BJ (cell line): ENCODE data around the gene SPRED2. TPM values are rescaled to one million over a fixed set of nuclear protein-coding genes. Genes with fewer than 3 reads are reported as not detected.

ENCODE experiments used
- CTCF ChIA-PET: fragments of 350-600 bp; formaldehyde crosslinking; extraction: SDS; loops from one replicate; lab custom pipeline; 2021; ENCODE audit warnings: antibody characterized with exemption, inconsistent platforms; lab: Yijun Ruan, JAX
- POLR2A ChIA-PET: fragments of 300-600 bp; sonication (Branson Sonifier 250); formaldehyde crosslinking; extraction: SDS; loops from one replicate; lab custom pipeline; 2021; ENCODE audit warnings: antibody characterized with exemption; lab: Charles Lee
- DNase-seq: peaks from one replicate; pipeline ENCODE4 v3.0.0-alpha.2; 2011; ENCODE audit warnings: low read depth
- H3K27me3 ChIP-seq: 2 replicates; pipeline ENCODE4 v1.6.0; 2011; ENCODE audit warnings: low read length; ENCODE audit not compliant: control insufficient read depth, insufficient read depth
- H3K36me3 ChIP-seq: 2 replicates; pipeline ENCODE4 v1.5.1; 2011; ENCODE audit warnings: low read length; ENCODE audit not compliant: control insufficient read depth, insufficient read depth
- H3K4me3 ChIP-seq: 2 replicates; pipeline ENCODE4 v1.5.1; 2011; ENCODE audit warnings: low read depth, mild to moderate bottlenecking, control low read depth, low read length
- polyA plus RNA-seq: library from polyadenylated mRNA; depleted of rRNA; stranded (reverse); fragments of >200 nt; gene quantifications from 2 replicates; pipeline ENCODE4 v1.2.3, GENCODE V29; 2011
- TF ChIP-seq, protein P1 (sequence below): IDR thresholded peaks from 2 replicates; pipeline ENCODE4 v1.5.1; 2011; ENCODE audit warnings: low read depth, mild to moderate bottlenecking, control low read depth, inconsistent platforms, low read length, moderate library complexity; ENCODE audit not compliant: insufficient read depth

The SPRED2 gene
- polyA plus RNA-seq, 1 experiment, result 13.1 TPM

DNA sequence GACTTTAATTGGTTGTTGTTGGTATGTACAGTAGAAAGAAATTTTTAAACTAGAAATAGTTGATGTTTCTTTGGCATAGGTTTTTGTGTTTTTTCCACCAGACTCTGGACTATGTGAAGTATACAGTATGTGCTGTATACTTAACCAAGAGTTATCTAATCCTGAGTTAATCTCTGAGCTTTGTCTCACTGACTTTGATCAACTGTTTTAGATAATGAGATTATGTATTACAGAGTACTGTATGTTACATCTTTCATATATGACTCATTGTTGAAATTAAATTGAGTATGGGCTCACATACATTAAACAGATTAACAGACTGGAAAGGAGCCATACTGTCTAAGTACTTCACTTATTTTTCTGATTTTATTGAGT is 166.7 kb downstream of the SPRED2 start:
- TF ChIP-seq, protein P1, sequence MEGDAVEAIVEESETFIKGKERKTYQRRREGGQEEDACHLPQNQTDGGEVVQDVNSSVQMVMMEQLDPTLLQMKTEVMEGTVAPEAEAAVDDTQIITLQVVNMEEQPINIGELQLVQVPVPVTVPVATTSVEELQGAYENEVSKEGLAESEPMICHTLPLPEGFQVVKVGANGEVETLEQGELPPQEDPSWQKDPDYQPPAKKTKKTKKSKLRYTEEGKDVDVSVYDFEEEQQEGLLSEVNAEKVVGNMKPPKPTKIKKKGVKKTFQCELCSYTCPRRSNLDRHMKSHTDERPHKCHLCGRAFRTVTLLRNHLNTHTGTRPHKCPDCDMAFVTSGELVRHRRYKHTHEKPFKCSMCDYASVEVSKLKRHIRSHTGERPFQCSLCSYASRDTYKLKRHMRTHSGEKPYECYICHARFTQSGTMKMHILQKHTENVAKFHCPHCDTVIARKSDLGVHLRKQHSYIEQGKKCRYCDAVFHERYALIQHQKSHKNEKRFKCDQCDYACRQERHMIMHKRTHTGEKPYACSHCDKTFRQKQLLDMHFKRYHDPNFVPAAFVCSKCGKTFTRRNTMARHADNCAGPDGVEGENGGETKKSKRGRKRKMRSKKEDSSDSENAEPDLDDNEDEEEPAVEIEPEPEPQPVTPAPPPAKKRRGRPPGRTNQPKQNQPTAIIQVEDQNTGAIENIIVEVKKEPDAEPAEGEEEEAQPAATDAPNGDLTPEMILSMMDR, result no peak
- Histone ChIP-seq H3K36me3 (peaks cover 4% of the 10 kb centered on the region; the same call in 1 of the 2 replicates), H3K4me3 (no peak overlapping the region), H3K27me3 (no peaks in the 10 kb centered on the region)
- ChIA-PET POLR2A (interaction anchor here (0.6 kb wide), 1 partner anchor 210 kb away, joined by 3 read pairs; no protein-coding TSS in a partner anchor), CTCF (interaction anchor here (0.8 to 1.7 kb wide), 20 partner anchors 9 to 308 kb away, joined by 3 to 9 read pairs (median 3); no protein-coding TSS in a partner anchor)
- no peak for DNase-seq

DNA sequence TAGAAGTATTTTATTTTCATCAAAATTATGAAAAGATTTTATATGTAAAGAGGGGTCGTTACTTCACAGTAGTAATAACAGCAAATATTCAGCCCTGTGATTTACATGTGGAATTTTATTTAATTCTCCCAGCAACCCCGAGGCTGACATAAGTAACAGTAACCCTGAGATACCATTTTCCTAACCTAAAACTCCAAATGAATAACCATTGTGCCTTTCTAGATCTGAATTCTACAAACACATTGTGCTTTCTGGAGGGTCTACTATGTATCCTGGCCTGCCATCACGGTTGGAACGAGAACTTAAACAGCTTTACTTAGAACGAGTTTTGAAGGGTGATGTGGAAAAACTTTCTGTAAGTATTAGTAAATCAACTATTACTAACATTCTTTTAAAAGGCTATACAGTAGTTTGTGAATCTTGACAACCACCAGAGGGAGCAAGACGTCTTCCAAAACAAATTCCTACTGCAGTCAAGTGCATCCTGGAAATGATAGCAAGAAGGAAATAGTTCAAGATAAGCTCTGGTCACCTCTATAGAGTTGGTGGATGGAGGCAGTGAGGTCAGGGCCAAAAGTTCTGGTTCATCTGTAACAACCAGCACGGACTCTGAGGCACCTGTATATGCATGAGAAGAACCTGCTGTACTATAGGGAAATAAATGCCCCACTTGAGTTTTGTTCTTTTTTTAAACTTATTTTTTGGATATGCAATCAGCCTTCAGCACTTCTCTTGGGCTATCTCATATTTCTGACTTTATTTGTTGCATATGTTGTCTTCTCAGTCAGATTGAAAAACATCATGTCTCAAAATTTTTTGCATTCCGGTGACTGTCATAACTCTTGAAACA is 167.4 kb downstream of the SPRED2 start:
- POLR2A ChIA-PET, result interaction anchor here (0.6 kb wide), 1 partner anchor 210 kb away, joined by 3 read pairs; no protein-coding TSS in a partner anchor
- DNase-seq, result peak; percentile 32
- CTCF ChIA-PET, result interaction anchor here (0.6 to 1.7 kb wide), 22 partner anchors 8 to 309 kb away, joined by 3 to 9 read pairs (median 3); no protein-coding TSS in a partner anchor
- TF ChIP-seq, protein P1, result peak; percentile 59
- Histone ChIP-seq H3K36me3 (peaks cover 4% of the 10 kb centered on the region; the same call in 1 of the 2 replicates), H3K27me3 (no peaks in the 10 kb centered on the region), H3K4me3 (no peak overlapping the region)

DNA sequence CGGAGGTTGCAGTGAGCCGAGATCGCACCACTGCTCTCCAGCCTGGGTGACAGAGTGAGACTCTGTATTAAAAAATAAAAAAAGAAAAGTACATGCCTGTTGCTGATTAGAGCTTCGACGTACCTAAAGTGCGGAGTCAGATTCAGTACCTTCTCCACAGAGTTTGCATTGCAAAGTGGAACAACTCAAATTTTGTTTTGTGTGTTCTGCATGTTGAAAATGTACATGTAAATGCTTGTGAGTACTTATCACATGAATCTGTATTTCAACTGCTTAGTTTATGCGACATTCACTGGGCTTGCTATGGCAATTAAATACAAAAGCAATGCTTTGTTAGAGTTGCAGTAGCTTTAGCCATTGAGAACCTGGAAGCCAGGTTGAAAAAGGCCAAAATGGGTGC is 168.4 kb downstream of the SPRED2 start:
- TF ChIP-seq, protein P1, result no peak
- ChIA-PET CTCF (interaction anchor here (0.7 to 1.8 kb wide), 7 partner anchors 9 to 310 kb away, joined by 3 to 10 read pairs (median 4); no protein-coding TSS in a partner anchor), POLR2A (no interaction called here)
- Histone ChIP-seq H3K4me3 (no peak overlapping the region), H3K27me3 (no peaks in the 10 kb centered on the region), H3K36me3 (peaks cover 4% of the 10 kb centered on the region; the same call in 1 of the 2 replicates)
- no peak for DNase-seq

DNA sequence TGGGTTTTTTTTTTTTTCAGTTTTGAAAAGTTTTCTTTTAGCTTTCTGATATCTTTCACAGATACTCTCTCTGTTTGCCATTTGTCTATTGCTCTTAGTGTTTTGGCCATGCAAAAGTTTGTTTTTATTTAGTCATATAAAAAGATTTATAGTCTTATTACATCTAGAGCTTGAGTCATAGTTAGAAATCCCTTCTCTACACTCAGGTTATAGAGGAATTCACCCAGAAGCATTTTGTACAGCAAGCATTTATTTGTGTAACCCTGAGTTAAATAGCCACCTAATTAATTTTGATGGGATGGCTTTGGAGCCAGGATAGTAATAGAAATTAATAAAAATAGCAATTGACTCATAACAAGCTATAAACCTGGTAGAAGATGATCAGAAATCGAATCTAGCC is 169.1 kb downstream of the SPRED2 start:
- Histone ChIP-seq H3K36me3 (peaks cover 4% of the 10 kb centered on the region; the same call in 1 of the 2 replicates), H3K4me3 (no peak overlapping the region), H3K27me3 (no peaks in the 10 kb centered on the region)
- TF ChIP-seq, protein P1, result no peak
- POLR2A ChIA-PET, result no interaction called here
- no peak for DNase-seq
- CTCF ChIA-PET, result interaction anchor here (0.7 to 1.8 kb wide), 5 partner anchors 12 to 310 kb away, joined by 3 to 10 read pairs (median 4); no protein-coding TSS in a partner anchor

DNA sequence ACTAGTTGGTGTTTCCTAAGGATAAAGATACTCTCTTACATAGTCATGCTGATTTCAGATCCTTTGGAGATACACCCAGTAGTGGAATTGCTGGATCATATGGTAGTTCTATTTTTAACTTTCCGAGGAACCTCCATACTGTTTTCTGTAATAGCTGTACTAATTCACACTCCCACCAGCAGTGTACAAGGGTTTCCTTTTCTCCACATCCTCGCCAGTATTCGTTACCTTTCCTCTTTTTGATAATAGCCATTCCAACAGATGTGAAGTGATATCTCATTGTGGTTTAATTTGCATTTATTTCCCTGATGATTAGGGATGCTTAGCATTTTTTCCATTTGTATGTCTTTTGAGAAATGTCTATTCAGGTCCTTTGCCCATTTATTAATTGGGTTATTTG is 170.7 kb downstream of the SPRED2 start:
- CTCF ChIA-PET, result no interaction called here
- TF ChIP-seq, protein P1, result no peak
- Histone ChIP-seq H3K36me3 (peaks cover 3% of the 10 kb centered on the region; the same call in 1 of the 2 replicates), H3K4me3 (no peak overlapping the region), H3K27me3 (no peaks in the 10 kb centered on the region)
- POLR2A ChIA-PET, result no interaction called here
- no peak for DNase-seq
